HuH-7.5 (cell line): ENCODE data around the gene NQO1.
"Not testable (repeated sequence)": the region's sequence is repeated elsewhere in the genome, so short reads cannot be mapped to it uniquely, and the experiment has no call there.

ENCODE experiments used
- DNase-seq: peaks from one replicate; pipeline ENCODE4 v3.0.0; 2011; ENCODE audit warnings: low spot score

Gene NQO1

GRCh38 chr16:69726313-69727060 is at the start of gene NQO1:
TSS of gene NQO1 (minus strand) at chr16:69726560. CDS start at chr16:69726439, 121 bp downstream.
- peak; percentile 53 for DNase-seq

- no peak for DNase-seq
These were observed 49.2 kb upstream of the NQO1 start for GRCh38 chr16:69775563-69775962.

- no peak for DNase-seq
These were observed 47.0 kb upstream of the NQO1 start for GRCh38 chr16:69773260-69773947.

GRCh38 chr16:69771651-69771967 is 45.2 kb upstream of the NQO1 start:
- no peak for DNase-seq

GRCh38 chr16:69769404-69769803 is 43.0 kb upstream of the NQO1 start:
- no peak for DNase-seq

- DNase-seq, result no peak
These were observed 42.3 kb upstream of the NQO1 start for GRCh38 chr16:69768666-69769065.

GRCh38 chr16:69767459-69768229 is 41.3 kb upstream of the NQO1 start:
- no peak for DNase-seq

GRCh38 chr16:69763599-69763942 is 37.2 kb upstream of the NQO1 start:
- no peak for DNase-seq

- no peak for DNase-seq
These were observed 36.6 kb upstream of the NQO1 start for GRCh38 chr16:69762814-69763598.

- peak; percentile 90 for DNase-seq
These were observed 35.8 kb upstream of the NQO1 start, which contains the start of gene WWP2 for GRCh38 chr16:69761983-69762813. TSS of gene WWP2 (plus strand) at chr16:69762332. CDS start at chr16:69787011, 24,679 bp downstream.

- not testable (repeated sequence) for DNase-seq
These were observed 31.0 kb upstream of the NQO1 start for GRCh38 chr16:69757375-69757774.

- no peak for DNase-seq
These were observed 30.3 kb upstream of the NQO1 start for GRCh38 chr16:69756705-69757104.

GRCh38 chr16:69754469-69755310 is 28.3 kb upstream of the NQO1 start, which contains the start of gene NOB1:
TSS of gene NOB1 (minus strand) at chr16:69754926. CDS start at chr16:69754910, 16 bp downstream.
- peak; percentile 88 for DNase-seq

GRCh38 chr16:69754143-69754468 is 27.7 kb upstream of the NQO1 start:
- no peak for DNase-seq

- DNase-seq, result no peak
These were observed 22.5 kb upstream of the NQO1 start for GRCh38 chr16:69748694-69749345.

- DNase-seq, result no peak
These were observed 20.8 kb upstream of the NQO1 start for GRCh38 chr16:69747115-69747514.

- no peak for DNase-seq
These were observed 19.6 kb upstream of the NQO1 start for GRCh38 chr16:69745959-69746358.

GRCh38 chr16:69745232-69745612 is 18.9 kb upstream of the NQO1 start:
- no peak for DNase-seq

GRCh38 chr16:69744363-69745231 is 18.2 kb upstream of the NQO1 start:
- no peak for DNase-seq
